Stimulated activated CD4-positive, alpha-beta T cell treated with anti-CD3 and anti-CD28 coated beads, Interleukin-12 subunit alpha, Interleukin-12 subunit beta, amount 100 ng/mL, for 48 hours (primary cell): ENCODE measurements around the gene PLA2G10.
A peak's percentile ranks its signal among the peaks of the same experiment; 100 is the strongest.
"Not testable (repeated sequence)": the region's sequence is repeated elsewhere in the genome, so short reads cannot be mapped to it uniquely, and the experiment has no call there.

ENCODE experiments used
- DNase-seq, 3 donors: peaks; one replicate each; pipeline ENCODE4 v3.0.0-alpha.2; 2020; ENCODE audit warnings: low read depth in 2 of 3, low spot score in 1 of 3

Gene PLA2G10

GRCh38 chr16:14667347-14668266 lies 26.5 kb downstream of the PLA2G10 start:
- no peak for DNase-seq

GRCh38 chr16:14658063-14658462 lies 36.0 kb downstream of the PLA2G10 start:
- DNase-seq, result no peak

- DNase-seq, result no peak
These were observed 41.4 kb downstream of the PLA2G10 start for GRCh38 chr16:14652726-14653125.

- no peak for DNase-seq
These were observed 43.5 kb downstream of the PLA2G10 start for GRCh38 chr16:14650629-14651028.

GRCh38 chr16:14649816-14650215 lies 44.3 kb downstream of the PLA2G10 start:
- no peak for DNase-seq

GRCh38 chr16:14641926-14642325 lies 52.2 kb downstream of the PLA2G10 start:
- no peak for DNase-seq

DNA sequence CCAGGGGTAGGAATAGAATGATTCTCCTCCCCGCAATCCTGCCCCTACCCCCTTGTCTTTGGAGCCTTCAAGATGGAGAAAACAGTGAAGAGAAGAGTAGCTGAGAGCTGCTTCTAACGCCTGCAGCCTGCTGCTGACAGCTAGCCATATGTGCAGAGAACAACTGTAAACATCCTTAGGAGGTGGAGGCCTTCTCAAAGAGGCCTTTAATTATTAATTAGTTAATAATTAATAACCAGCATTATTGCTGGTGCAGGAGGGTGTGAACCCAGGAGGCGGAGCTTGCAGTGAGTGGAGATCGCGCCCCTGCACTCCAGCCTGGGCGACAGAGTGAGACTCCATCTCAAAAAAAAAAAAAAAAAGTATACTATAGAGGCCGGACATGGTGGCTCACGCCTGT lies 52.9 kb downstream of the PLA2G10 start:
- DNase-seq, result no peak

DNA sequence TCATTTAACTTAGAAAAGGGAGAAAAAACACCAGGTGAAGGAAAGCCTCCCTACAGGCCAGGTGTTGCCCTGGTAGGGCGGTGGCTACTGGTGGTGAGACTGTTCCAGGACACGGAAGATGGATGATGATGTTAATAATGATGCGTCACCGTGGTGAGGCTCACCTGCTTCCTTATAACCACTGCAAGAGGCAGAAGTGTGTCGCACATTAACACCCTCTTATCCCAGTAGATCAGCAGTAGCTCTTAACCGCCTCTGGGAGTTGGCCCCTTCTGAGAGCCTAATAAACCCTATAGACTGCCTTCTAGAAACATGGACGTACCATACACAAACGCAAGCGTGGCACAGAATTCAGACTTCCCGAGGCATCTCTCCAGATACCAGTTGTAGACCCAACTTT lies 53.6 kb downstream of the PLA2G10 start:
- no peak for DNase-seq

DNA sequence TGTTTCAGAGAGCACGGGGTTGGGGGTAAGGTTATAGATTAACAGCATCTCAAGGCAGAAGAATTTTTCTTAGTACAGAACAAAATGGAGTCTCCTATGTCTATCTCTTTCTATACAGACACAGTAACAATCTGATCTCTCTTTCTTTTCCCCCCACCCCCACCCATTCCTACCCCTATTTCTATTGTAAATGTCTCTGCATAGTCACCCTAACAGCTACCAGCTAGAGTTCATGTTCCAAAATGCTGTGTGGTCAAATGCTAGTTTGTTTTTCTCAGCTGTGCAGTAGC lies 57.2 kb downstream of the PLA2G10 start:
- not testable (repeated sequence) for DNase-seq

DNA sequence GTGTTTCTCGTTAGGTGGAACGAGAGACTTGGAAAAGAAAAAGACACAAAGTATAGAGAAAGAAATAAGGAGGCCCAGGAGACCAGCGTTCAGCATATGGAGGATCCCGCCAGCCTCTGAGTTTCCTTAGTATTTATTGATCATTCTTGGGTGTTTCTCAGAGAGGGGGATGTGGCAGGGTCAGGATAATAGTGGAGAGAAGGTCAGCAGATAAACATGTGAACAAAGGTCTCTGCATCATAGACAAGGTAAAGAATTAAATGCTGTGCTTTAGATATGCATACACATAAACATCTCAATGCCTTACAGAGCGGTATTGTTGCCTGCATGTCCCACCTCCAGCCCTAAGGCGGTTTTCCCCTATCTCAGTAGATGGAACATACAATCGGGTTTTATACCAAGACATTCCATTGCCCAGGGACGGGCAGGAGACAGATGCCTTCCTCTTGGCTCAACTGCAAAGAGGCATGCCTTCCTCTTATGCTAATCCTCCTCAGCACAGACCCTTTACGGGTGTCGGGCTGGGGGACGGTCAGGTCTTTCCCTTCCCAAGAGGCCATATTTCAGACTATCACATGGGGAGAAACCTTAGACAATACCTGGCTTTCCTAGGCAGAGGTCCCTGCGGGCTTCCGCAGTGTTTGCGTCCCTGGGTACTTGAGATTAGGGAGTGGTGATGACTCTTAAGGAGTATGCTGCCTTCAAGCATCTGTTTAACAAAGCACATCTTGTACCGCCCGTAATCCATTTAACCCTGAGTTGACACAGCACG lies 57.7 kb downstream of the PLA2G10 start:
- not testable (repeated sequence) for DNase-seq

DNA sequence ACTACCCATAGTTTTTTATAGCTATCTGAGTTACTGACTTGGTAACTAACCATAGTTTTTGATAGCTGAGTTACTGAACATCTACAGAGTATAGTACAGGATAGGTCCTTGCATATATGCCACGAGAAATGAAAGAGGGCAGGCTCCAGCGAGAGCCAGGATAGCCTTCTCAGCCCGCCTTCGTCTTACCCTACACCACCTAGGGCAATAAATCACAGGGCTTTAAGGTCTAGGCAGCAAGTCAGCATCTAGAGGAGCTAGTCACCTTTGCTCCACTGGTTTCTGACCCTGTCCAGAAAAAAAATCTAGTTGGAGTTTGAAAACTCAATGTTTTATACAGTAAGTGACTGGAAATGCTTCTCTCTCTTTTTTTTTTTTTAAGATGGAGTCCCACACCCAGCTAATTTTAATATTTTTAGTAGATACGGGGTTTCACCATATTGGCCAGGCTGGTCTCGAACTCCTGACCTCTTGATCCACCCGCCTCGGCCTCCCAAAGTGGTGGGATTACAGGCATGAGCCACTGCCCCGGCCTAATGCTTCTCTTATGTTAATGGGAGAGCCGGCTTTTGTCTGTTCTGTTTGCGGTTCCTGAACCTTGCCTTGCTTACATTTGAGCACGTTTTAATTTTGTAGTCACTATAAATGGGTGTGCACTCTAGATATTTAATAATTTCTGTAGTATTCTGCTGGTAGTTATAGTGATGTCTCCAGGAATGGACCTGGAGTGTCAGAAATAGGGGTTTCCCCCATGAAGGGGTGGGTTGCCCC lies 58.5 kb downstream of the PLA2G10 start:
- no peak for DNase-seq

GRCh38 chr16:14634389-14634725 lies 59.8 kb downstream of the PLA2G10 start:
- no peak for DNase-seq

GRCh38 chr16:14632693-14633569 lies 61.2 kb downstream of the PLA2G10 start, which contains the start of gene BFAR:
TSS of gene BFAR (plus strand) at chr16:14632951. CDS start at chr16:14644347, 11,396 bp downstream.
- DNase-seq, result peak; percentile 98

DNA sequence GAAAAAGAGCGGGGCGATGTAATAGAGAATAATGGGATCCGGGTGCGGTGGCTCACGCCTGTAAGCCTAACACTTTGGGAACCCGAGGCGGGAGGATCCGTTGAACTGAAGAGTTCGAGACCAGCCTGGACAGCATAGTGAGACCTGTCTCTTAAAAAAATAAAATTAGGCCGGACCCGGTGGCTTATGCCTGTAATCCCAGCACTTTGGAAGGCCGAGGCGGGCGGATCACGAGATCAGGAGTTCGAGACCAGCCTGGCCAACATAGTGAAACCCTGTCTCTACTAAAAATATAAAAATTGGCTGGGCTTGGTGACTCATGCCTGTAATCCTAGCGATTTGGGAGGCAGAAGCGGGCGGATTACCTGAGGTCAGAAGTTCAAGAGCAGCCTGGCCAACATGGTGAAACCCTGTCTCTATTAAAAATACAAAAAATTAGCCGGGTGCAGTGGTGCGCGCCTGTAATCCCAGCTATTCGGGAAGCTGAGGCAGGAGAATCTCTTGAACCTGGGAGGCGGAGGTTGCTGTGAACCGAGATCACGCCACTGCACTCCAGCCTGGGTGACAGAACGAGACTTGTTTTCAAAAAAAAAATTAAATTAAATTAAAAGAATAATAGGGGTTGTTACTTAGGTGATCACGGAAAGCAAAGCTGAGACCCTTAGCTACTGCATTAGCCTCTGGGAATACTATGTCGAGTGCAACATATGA lies 63.3 kb downstream of the PLA2G10 start:
- DNase-seq, result not testable (repeated sequence)

- DNase-seq, result peak; percentile 96 to 97 (median 96)
These were observed 64.0 kb downstream of the PLA2G10 start, which contains the start of gene PARN for GRCh38 chr16:14629919-14630619. TSS of gene PARN (minus strand) at chr16:14630260. CDS start at chr16:14630125, 135 bp downstream.

DNA sequence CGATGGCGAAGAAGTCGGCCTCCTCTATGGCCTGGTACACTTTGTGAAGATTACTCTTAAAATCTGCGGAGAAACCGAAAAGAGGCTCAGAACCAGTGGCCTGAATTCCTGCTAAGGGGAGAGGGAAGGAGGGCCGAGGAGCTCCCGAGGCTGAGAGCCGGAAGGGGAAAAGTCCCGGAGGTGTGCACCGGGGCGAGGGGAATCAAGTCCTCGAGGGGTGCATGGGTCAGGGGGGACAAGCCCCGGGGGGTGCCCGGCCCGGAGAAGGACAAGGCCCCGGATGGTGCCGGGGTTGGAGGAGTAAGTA lies 64.5 kb downstream of the PLA2G10 start:
- DNase-seq, result no peak

DNA sequence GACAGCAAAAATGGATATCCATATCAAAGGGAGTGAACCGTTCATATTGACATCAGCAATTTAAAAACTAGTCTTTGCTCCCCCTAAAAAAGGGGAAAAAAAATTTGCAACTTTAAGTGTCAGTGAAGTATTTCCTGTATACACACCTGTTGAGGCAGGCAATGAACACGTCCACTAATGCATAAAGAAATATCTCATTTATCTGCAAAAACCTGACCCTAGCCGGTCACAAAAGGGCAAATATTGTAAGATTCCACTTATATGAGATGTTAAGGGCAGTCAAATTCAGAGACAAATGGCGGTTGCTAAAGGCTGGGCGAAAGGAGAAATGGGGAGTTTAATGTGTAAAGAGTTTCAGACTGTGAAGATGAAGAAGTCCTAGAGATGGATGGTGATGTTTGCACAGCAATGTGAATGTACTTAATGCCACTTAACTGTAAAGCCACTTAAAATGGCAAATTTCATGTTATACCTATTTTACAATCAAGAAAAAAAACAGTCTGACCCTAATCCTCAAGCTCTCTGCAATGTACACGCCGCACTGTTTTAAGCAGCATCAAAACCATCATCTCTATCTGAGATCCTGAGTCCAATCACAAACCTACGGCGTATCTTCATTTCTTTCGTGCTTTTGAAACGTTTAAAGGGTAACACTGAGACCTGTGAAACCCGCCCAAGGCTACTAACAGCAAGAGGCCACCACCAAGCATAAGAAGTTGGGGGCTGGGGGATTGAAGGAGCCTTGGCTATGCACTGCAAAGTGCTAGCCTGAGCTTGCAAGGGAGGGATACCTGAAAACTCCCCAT lies 65.1 kb downstream of the PLA2G10 start:
- DNase-seq, result no peak

DNA sequence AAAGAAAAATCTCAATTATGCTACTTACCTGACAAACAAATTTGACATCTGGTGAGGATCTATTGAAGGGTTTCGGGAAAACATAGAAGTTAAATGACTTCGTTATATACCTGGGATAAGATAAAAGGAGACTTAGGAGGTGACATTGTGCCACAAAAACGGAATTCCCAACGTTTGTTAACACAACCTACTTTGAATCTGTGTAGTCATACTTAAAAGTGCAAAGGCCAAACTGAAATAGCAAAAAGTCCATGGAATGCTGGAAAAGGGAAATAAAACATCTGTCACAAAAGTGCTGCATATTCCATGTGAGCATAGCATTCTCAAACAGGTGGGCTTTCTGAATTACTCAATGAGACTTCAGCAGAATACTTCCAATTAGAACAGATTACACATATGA lies 67.0 kb downstream of the PLA2G10 start:
- no peak for DNase-seq
